ENCODE measurements around the gene CAVIN1. TPM values are rescaled to one million over a fixed set of nuclear protein-coding genes. Genes with fewer than 3 reads are reported as not detected.
A peak's percentile ranks its signal among the peaks of the same experiment; 100 is the strongest.

CAVIN1 gene
- total RNA-seq, 1 donor from 2014 or later = 5.5 TPM

DNA sequence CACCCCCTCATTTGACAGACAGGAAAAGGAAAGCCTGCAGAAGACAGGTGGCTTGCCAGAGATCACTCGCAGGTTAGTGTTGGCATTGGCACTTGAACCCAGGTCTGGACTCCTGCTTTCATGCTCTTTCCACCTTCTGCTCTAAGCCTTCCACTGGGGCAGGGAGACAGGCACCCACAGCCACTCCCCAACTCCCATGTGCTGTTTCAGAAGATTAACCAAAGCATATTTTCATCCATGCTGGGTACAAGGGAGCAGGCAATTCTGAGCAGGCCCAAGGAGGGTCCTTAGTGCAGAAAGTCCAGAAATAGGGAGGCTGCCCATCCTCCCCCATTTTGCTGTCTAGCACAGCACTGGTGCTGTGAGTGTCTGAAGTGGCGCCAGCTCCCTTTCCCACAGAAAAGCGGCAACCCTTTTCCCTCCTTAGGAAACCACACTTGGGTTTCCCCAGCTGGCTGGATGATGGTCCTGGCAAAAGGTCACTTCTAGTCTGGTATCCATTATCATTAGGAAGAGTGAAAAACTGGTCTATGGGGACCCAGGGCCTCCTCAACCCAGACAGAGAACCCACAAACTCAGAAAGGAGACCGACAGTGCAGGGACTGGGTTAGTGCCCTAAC lies 2.0 kb upstream of the CAVIN1 start:
- H3F3A ChIP-seq (ENCODE audit: low read depth) = peaks cover 52% of the 10 kb centered on the region
- TF ChIP-seq EZH2phosphoT487 (IDR thresholded peaks at IDR 0.05) (no peak), EZH2 (IDR thresholded peaks at IDR 0.05) (no peak)
- TF ChIP-seq, protein P1, sequence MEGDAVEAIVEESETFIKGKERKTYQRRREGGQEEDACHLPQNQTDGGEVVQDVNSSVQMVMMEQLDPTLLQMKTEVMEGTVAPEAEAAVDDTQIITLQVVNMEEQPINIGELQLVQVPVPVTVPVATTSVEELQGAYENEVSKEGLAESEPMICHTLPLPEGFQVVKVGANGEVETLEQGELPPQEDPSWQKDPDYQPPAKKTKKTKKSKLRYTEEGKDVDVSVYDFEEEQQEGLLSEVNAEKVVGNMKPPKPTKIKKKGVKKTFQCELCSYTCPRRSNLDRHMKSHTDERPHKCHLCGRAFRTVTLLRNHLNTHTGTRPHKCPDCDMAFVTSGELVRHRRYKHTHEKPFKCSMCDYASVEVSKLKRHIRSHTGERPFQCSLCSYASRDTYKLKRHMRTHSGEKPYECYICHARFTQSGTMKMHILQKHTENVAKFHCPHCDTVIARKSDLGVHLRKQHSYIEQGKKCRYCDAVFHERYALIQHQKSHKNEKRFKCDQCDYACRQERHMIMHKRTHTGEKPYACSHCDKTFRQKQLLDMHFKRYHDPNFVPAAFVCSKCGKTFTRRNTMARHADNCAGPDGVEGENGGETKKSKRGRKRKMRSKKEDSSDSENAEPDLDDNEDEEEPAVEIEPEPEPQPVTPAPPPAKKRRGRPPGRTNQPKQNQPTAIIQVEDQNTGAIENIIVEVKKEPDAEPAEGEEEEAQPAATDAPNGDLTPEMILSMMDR (IDR thresholded peaks at IDR 0.05) = no peak
- peaks cover 15% of the 10 kb centered on the region for H3K4me1 ChIP-seq
- DNase-seq (ENCODE audit: low spot score) = no peak
- Mint-ChIP-seq H3K4me3 (no peak overlapping the region), H3K36me3 (no peaks in the 10 kb centered on the region), H3K9me3 (no peaks in the 10 kb centered on the region), H3K27me3 (ENCODE audit: insufficient read depth, low read depth) (peaks cover 33% of the 10 kb centered on the region), H3K4me1 (peaks cover 29% of the 10 kb centered on the region), H3K27ac (no peak overlapping the region)
- no peak overlapping the region for H3K9ac ChIP-seq
- H3K36me3 ChIP-seq = no peaks in the 10 kb centered on the region
- peaks cover 6% of the 10 kb centered on the region for H4K20me1 ChIP-seq (ENCODE audit: low read depth)
- peaks cover 41% of the 10 kb centered on the region for H3K27me3 ChIP-seq
- H3K27ac ChIP-seq = no peak overlapping the region
- H2AFZ ChIP-seq (replicated peaks) = no peak overlapping the region
- no peak overlapping the region for H3K4me3 ChIP-seq
- H3K9me3 ChIP-seq (ENCODE audit: low read depth) = no peaks in the 10 kb centered on the region
- H3K79me2 ChIP-seq (ENCODE audit: low read depth) = no peaks in the 10 kb centered on the region
- H3K4me2 ChIP-seq = no peak overlapping the region

DNA sequence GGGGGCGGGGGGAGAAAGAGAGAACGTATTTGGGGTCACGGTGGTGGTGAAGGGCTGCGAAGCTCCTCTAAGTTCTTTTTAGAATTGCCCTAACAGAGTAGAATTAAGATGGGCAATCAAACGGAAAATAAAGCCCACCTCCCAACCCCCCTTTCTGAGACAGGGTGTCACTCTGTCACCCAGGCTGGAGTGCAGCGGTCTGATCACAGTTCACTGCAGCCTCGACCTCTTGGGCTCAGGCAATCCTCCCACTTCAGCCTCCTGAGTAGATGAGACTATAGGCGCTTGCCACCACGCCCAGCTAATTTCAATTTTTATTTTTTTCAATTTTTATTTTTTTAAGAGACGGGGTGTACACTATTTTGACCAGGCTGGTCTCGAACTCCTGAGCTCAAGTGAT lies 710 bp upstream of the CAVIN1 start:
- Mint-ChIP-seq H3K4me1 (peaks cover 30% of the 10 kb centered on the region), H3K27ac (no peak overlapping the region), H3K27me3 (ENCODE audit: insufficient read depth, low read depth) (peaks cover 41% of the 10 kb centered on the region), H3K36me3 (no peaks in the 10 kb centered on the region), H3K4me3 (peak overlapping the region; percentile 92), H3K9me3 (no peaks in the 10 kb centered on the region)
- no peak for DNase-seq (ENCODE audit: low spot score)
- H3F3A ChIP-seq (ENCODE audit: low read depth) = peaks cover 51% of the 10 kb centered on the region
- H3K79me2 ChIP-seq (ENCODE audit: low read depth) = no peaks in the 10 kb centered on the region
- H3K4me3 ChIP-seq = peak overlapping the region; percentile 65
- no peaks in the 10 kb centered on the region for H3K9me3 ChIP-seq (ENCODE audit: low read depth)
- TF ChIP-seq, protein P1 (IDR thresholded peaks at IDR 0.05) = no peak
- TF ChIP-seq EZH2 (IDR thresholded peaks at IDR 0.05) (no peak), EZH2phosphoT487 (IDR thresholded peaks at IDR 0.05) (no peak)
- no peaks in the 10 kb centered on the region for H3K36me3 ChIP-seq
- H3K27me3 ChIP-seq = peaks cover 42% of the 10 kb centered on the region
- peaks cover 6% of the 10 kb centered on the region for H4K20me1 ChIP-seq (ENCODE audit: low read depth)
- H3K9ac ChIP-seq = no peak overlapping the region
- peaks cover 15% of the 10 kb centered on the region for H3K4me1 ChIP-seq
- peak overlapping the region; percentile 97 for H3K4me2 ChIP-seq
- peak overlapping the region; percentile 87 for H2AFZ ChIP-seq (replicated peaks)
- H3K27ac ChIP-seq = no peak overlapping the region

DNA sequence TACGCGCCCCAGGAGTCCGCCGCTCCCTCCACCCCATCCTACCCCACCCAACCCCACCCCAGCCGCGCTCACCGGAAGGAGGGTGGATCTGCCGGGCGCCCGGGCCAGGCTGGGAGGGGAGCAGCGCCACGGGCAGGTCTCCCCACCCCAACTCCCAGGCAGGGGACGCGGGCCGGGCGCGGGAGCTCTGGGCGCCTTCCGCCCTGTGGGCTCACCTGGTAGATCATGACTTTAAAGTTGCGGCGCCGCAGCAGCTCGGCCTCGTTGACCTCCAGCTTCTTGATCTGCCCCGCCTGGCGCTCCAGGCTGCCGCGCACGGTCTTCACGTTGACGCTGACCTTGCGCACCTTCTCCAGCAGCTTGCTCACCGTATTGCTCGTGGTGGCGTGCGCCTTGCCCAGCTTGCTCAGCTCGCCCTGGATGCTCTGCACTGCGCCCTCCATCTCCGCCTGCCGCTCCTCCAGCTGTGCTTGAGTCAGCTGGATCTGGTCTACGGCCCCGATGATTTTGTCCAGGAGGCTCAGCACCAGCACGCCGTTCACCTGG lies 571 bp downstream of the CAVIN1 start:
- Histone ChIP-seq H3K27ac (no peak overlapping the region), H3F3A (ENCODE audit: low read depth) (peaks cover 40% of the 10 kb centered on the region), H4K20me1 (ENCODE audit: low read depth) (peaks cover 6% of the 10 kb centered on the region), H3K4me2 (peak overlapping the region; percentile 97), H3K9me3 (ENCODE audit: low read depth) (no peaks in the 10 kb centered on the region), H3K9ac (no peak overlapping the region), H3K4me3 (peak overlapping the region; percentile 65), H3K79me2 (ENCODE audit: low read depth) (no peaks in the 10 kb centered on the region), H3K4me1 (peaks cover 15% of the 10 kb centered on the region), H2AFZ (replicated peaks) (peak overlapping the region; percentile 87), H3K36me3 (no peaks in the 10 kb centered on the region), H3K27me3 (peaks cover 42% of the 10 kb centered on the region)
- Mint-ChIP-seq H3K36me3 (no peaks in the 10 kb centered on the region), H3K27me3 (ENCODE audit: insufficient read depth, low read depth) (peaks cover 41% of the 10 kb centered on the region), H3K27ac (no peak overlapping the region), H3K4me1 (peaks cover 23% of the 10 kb centered on the region), H3K4me3 (peak overlapping the region; percentile 92), H3K9me3 (no peaks in the 10 kb centered on the region)
- TF ChIP-seq EZH2 (IDR thresholded peaks at IDR 0.05) (peak; percentile 73), EZH2phosphoT487 (IDR thresholded peaks at IDR 0.05) (peak; percentile 73)
- TF ChIP-seq, protein P1 (IDR thresholded peaks at IDR 0.05) = no peak
- peak; percentile 57 for DNase-seq (ENCODE audit: low spot score)

Data from neural progenitor cell (in vitro differentiated cells).